ENCODE results near the gene TMEM120A.

TMEM120A gene

DNA sequence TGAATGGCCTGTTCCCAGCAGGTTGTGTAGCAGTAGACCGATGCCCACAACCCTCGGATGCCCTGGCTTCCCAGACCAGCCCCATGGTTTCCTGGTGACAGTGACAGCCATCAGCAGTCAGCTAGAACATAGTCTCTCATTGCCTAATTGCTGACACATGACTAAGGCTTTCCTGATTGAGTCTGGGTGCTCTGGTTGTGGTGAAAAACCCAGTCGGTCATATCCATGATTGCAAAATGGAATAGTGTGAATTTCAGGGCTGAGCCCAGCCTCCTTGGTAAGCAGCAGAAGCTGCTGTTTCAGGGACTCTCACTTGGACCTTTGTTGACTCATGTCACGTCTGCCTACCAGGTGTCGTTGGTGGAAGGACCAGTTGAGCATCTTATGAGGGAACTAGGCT, 42.9 kb downstream of the TMEM120A start:
- TF ChIP-seq SIN3A (IDR thresholded peaks at IDR 0.05; ENCODE audit: borderline replicate concordance, insufficient read depth, low read length): no peak
- TF ChIP-seq TAF1 (IDR thresholded peaks at IDR 0.05; ENCODE audit: borderline replicate concordance, insufficient read depth, low read length): no peak
- TF ChIP-seq, protein P1, sequence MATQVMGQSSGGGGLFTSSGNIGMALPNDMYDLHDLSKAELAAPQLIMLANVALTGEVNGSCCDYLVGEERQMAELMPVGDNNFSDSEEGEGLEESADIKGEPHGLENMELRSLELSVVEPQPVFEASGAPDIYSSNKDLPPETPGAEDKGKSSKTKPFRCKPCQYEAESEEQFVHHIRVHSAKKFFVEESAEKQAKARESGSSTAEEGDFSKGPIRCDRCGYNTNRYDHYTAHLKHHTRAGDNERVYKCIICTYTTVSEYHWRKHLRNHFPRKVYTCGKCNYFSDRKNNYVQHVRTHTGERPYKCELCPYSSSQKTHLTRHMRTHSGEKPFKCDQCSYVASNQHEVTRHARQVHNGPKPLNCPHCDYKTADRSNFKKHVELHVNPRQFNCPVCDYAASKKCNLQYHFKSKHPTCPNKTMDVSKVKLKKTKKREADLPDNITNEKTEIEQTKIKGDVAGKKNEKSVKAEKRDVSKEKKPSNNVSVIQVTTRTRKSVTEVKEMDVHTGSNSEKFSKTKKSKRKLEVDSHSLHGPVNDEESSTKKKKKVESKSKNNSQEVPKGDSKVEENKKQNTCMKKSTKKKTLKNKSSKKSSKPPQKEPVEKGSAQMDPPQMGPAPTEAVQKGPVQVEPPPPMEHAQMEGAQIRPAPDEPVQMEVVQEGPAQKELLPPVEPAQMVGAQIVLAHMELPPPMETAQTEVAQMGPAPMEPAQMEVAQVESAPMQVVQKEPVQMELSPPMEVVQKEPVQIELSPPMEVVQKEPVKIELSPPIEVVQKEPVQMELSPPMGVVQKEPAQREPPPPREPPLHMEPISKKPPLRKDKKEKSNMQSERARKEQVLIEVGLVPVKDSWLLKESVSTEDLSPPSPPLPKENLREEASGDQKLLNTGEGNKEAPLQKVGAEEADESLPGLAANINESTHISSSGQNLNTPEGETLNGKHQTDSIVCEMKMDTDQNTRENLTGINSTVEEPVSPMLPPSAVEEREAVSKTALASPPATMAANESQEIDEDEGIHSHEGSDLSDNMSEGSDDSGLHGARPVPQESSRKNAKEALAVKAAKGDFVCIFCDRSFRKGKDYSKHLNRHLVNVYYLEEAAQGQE (IDR thresholded peaks at IDR 0.05; ENCODE audit: insufficient read depth in 1 of 2, low read depth in 2 of 2, low read length in 2 of 2): no peak
- no peak for TF ChIP-seq FOXP2 (optimal IDR thresholded peaks at IDR 0.05; ENCODE audit: borderline replicate concordance, extremely low read depth, extremely low read length, insufficient read depth)
- TF ChIP-seq POLR2AphosphoS5 (IDR thresholded peaks at IDR 0.05; ENCODE audit: low read depth, low read length): no peak

DNA sequence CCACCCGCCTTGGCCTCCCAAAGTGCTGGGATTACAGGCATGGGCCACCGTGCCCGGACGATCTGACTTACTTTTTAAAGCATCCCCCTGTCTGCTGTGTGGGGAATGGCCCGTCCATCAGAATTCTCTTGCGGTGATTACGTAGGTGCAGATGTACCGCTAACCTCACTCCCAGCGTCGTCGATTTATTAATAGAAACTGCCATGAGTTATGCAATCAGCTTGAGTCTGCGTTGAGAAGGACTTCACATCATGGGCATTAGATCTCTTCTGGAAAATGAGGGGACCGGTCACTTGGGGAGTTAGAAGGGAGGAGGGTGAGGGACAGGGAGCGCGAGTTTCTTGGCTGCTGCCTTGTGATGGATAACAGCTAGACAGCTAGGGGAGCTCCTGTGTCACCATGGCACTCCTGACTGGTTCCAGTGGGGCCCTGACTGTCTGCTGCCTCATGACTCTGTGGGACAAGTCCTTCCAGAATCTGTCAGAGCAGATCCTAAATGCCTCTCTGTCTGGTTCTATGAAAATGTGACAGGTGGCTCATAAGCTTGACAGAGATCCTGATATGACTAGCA, 44.2 kb downstream of the TMEM120A start:
- TF ChIP-seq, protein P1 (IDR thresholded peaks at IDR 0.05; ENCODE audit: insufficient read depth in 1 of 2, low read depth in 2 of 2, low read length in 2 of 2): no peak
- TF ChIP-seq POLR2AphosphoS5 (IDR thresholded peaks at IDR 0.05; ENCODE audit: low read depth, low read length) (no peak), FOXP2 (optimal IDR thresholded peaks at IDR 0.05; ENCODE audit: borderline replicate concordance, extremely low read depth, extremely low read length, insufficient read depth) (no peak), SIN3A (IDR thresholded peaks at IDR 0.05; ENCODE audit: borderline replicate concordance, insufficient read depth, low read length) (no peak), TAF1 (IDR thresholded peaks at IDR 0.05; ENCODE audit: borderline replicate concordance, insufficient read depth, low read length) (no peak)

DNA sequence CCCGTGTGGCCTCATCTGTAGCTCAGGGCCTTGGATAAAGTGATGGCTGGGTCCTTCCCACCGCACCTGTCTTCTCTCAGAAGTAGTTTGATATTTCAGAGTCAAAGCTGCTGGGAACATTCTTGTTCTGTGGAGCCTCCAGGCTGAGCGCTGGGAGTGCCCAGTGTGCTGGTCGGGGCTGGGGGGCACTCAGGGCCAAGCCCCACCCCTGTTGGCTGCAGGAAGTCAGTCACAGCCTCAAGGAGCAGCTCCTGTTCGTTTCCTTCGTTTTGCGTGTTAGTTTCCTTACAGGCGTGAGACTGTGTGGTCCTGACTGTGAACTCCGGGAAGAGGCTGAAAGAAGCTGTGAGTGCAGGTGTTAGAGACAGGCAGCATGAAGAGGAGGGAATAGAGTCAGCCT, 46.2 kb downstream of the TMEM120A start:
- TF ChIP-seq FOXP2 (optimal IDR thresholded peaks at IDR 0.05; ENCODE audit: borderline replicate concordance, extremely low read depth, extremely low read length, insufficient read depth) (no peak), TAF1 (IDR thresholded peaks at IDR 0.05; ENCODE audit: borderline replicate concordance, insufficient read depth, low read length) (no peak)
- TF ChIP-seq, protein P1 (IDR thresholded peaks at IDR 0.05; ENCODE audit: insufficient read depth in 1 of 2, low read depth in 2 of 2, low read length in 2 of 2): no peak

DNA sequence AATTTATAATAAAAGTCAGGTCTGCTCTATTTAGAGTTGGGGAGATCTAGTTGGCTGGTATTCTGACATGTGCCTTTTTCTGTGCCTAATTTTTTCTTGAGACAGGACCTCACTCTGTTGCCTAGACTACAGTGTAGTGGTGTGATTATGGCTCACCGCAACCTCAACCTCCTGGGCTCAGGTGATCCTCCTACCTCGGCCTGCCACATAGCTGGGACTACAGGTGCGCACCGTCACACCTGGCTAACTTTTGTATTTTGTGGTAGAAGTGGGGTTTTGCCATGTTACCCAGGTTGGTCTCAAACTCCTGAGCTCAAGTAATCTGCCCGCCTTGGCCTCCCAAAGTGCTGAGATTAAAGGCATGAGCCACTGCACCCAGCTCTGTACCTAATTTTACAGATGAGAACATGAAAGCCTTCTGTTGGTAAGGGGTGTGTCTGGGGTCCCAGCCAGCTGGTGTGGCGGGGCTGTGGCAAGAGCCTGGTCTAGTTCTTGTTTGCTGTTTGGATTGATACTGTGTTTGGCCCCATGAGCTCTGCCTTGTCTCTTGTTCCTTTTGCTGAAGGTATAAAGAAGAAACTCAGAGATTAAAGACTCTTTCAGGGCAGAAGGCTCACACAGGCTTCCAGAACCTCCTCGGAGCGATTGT, 48.1 kb downstream of the TMEM120A start:
- TF ChIP-seq, protein P1 (IDR thresholded peaks at IDR 0.05; ENCODE audit: insufficient read depth in 1 of 2, low read depth in 2 of 2, low read length in 2 of 2): no peak
- TF ChIP-seq TAF1 (IDR thresholded peaks at IDR 0.05; ENCODE audit: borderline replicate concordance, insufficient read depth, low read length) (no peak), SIN3A (IDR thresholded peaks at IDR 0.05; ENCODE audit: borderline replicate concordance, insufficient read depth, low read length) (no peak), POLR2AphosphoS5 (IDR thresholded peaks at IDR 0.05; ENCODE audit: low read depth, low read length) (no peak), FOXP2 (optimal IDR thresholded peaks at IDR 0.05; ENCODE audit: borderline replicate concordance, extremely low read depth, extremely low read length, insufficient read depth) (no peak)
